Vagina (tissue), 2 donors: ENCODE data around the gene WNT2.

Experiments used
- CTCF ChIP-seq, 3 experiments: fragments of 450-650 bp in 2 of 3; fragments of 200-600 bp in 1 of 3; sonication (generic) in 1 of 3; IDR thresholded peaks; one replicate each; pipeline ENCODE4 v1.5.1; 2017 to 2019; ENCODE audit warnings: antibody characterized with exemption in 3 of 3, mild to moderate bottlenecking in 2 of 3, moderate library complexity in 2 of 3
- POLR2A ChIP-seq, 2 donors: fragments of 450-650 bp; IDR thresholded peaks; one replicate each; pipeline ENCODE4 v1.6.1; 2017; ENCODE audit warnings: antibody characterized with exemption in 2 of 2, mild to moderate bottlenecking in 2 of 2, moderate library complexity in 2 of 2
- POLR2AphosphoS5 ChIP-seq, 2 donors: sonication (generic); formaldehyde crosslinking; IDR thresholded peaks; one replicate each; pipeline ENCODE4 v1.9.0; 2017; ENCODE audit warnings: antibody characterized with exemption in 2 of 2, mild to moderate bottlenecking in 2 of 2, low read depth in 1 of 2; ENCODE audit not compliant: insufficient read depth in 1 of 2

- TF ChIP-seq CTCF (IDR thresholded peaks at IDR 0.05), result no peak
- TF ChIP-seq POLR2A (IDR thresholded peaks at IDR 0.05), result no peak
- no peak for TF ChIP-seq POLR2AphosphoS5 (IDR thresholded peaks at IDR 0.05; ENCODE audit: insufficient read depth in 1 of 2, low read depth in 1 of 2)
Measured at GRCh38 chr7:117270371-117270770, 52.5 kb downstream of the WNT2 start.
